RWPE1 (cell line): ENCODE measurements around the gene TP63.
A peak's percentile ranks its signal among the peaks of the same experiment; 100 is the strongest.

Experiments used
- CTCF ChIA-PET: fragments of 350-600 bp; sonication (Branson Sonifier 250); formaldehyde crosslinking; extraction: SDS; loops from one replicate; lab custom pipeline; 2021; lab: Yijun Ruan, JAX
- POLR2A ChIA-PET: fragments of 400-600 bp; formaldehyde crosslinking; extraction: SDS; loops from one replicate; lab custom pipeline; 2020; ENCODE audit warnings: antibody characterized with exemption; ENCODE audit not compliant: low non-redundant PET; lab: Yijun Ruan, JAX
- DNase-seq: peaks from one replicate; pipeline ENCODE4 v3.0.0; 2012; ENCODE audit warnings: low spot score
- H3K27ac ChIP-seq: fragments of 450-650 bp; 2 replicates; pipeline ENCODE4 v1.5.1; 2017
- CTCF ChIP-seq: fragments of 450-650 bp; conservative IDR thresholded peaks from 2 replicates; pipeline ENCODE4 v1.5.1; 2017; ENCODE audit warnings: low read depth, mild to moderate bottlenecking

The TP63 gene

GRCh38 chr3:189862385-189862998 is 231.3 kb downstream of the TP63 start:
- CTCF ChIA-PET: interaction anchor here (0.6 to 0.7 kb wide), 2 partner anchors 593 to 756 kb away, joined by 3 read pairs; no protein-coding TSS in a partner anchor
- peak; percentile 12 for DNase-seq
- no peak for TF ChIP-seq CTCF

GRCh38 chr3:189863031-189863430 is 231.8 kb downstream of the TP63 start:
- H3K27ac ChIP-seq: peak overlapping the region; percentile 88
- CTCF ChIA-PET: interaction anchor here (0.7 kb wide), 1 partner anchor 389 kb away, joined by 3 read pairs; no protein-coding TSS in a partner anchor
- TF ChIP-seq CTCF: no peak
- peak; percentile 25 for DNase-seq
- POLR2A ChIA-PET: no interaction called here

More at GRCh38 chr3:189862385-189862998, 231.3 kb downstream of the TP63 start:
- POLR2A ChIA-PET: no interaction called here
- peak overlapping the region; percentile 88 for H3K27ac ChIP-seq

- POLR2A ChIA-PET: no interaction called here
- no peak overlapping the region for H3K27ac ChIP-seq
- CTCF ChIA-PET: interaction anchor here (1.0 kb wide), 1 partner anchor 29 kb away, joined by 3 read pairs; no protein-coding TSS in a partner anchor
- no peak for DNase-seq
- TF ChIP-seq CTCF: no peak
Observed at GRCh38 chr3:189868061-189868460, 236.9 kb downstream of the TP63 start.

- ChIA-PET POLR2A (no interaction called here), CTCF (no interaction called here)
- TF ChIP-seq CTCF: no peak
- H3K27ac ChIP-seq: no peak overlapping the region
- no peak for DNase-seq
Observed at GRCh38 chr3:189869165-189869564, 238.0 kb downstream of the TP63 start.

- no peak for TF ChIP-seq CTCF
- DNase-seq: no peak
- H3K27ac ChIP-seq: peak overlapping the region; percentile 56
- POLR2A ChIA-PET: no interaction called here
- CTCF ChIA-PET: no interaction called here
Observed at GRCh38 chr3:189871418-189871817, 240.2 kb downstream of the TP63 start.

- CTCF ChIA-PET: interaction anchor here (0.6 to 0.8 kb wide), 2 partner anchors 26 to 65 kb away, joined by 3 read pairs; no protein-coding TSS in a partner anchor
- POLR2A ChIA-PET: no interaction called here
- H3K27ac ChIP-seq: no peak overlapping the region
- TF ChIP-seq CTCF: no peak
- no peak for DNase-seq
Observed at GRCh38 chr3:189883113-189883753, 252.0 kb downstream of the TP63 start.
